ENCODE measurements around the gene FOLR1. TPM values are rescaled to one million over a fixed set of nuclear protein-coding genes. Genes with fewer than 3 reads are reported as not detected.

FOLR1 gene
- total and polyA plus RNA-seq, 9 of the 15 experiments (the other 6 are each of a cell fraction or from before 2014, with no cell fraction given), result 0.22 to 2.3 (median 1.0) TPM

DNA sequence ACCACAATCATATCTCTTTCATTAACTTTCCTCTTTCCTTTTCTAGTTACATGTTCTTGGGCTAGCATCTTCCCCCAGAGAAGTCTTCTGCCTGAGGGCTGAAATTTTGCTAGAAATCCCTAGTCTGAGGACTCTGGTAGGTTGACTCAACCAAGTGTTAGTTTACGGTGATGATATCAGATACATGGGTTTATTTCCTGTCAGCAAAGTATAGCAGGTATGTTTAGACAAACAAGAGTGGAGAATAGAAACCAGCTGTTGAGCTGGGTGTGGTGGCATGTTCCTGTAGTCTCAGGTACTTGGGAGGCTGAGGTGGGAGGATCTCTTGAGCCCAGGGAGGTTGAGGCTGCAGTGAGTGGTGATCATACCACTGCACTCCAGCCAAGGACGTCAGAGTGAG, 11.2 kb downstream of the FOLR1 start (continued):
- TF ChIP-seq, protein P1, sequence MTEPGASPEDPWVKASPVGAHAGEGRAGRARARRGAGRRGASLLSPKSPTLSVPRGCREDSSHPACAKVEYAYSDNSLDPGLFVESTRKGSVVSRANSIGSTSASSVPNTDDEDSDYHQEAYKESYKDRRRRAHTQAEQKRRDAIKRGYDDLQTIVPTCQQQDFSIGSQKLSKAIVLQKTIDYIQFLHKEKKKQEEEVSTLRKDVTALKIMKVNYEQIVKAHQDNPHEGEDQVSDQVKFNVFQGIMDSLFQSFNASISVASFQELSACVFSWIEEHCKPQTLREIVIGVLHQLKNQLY (CRISPR knock-in tag; conservative IDR thresholded peaks at IDR 0.05), result no peak
- TF ChIP-seq RBFOX2 (IDR thresholded peaks at IDR 0.05; ENCODE audit: low read depth, low read length) (no peak), FUS (optimal IDR thresholded peaks at IDR 0.05; ENCODE audit: low read depth, low read length) (no peak), BHLHE40 (IDR thresholded peaks at IDR 0.05; ENCODE audit: low read length) (no peak), KLF16 (IDR thresholded peaks at IDR 0.05) (no peak), ETS2 (tag; IDR thresholded peaks at IDR 0.05; ENCODE audit: borderline replicate concordance, poor library complexity, severe bottlenecking) (no peak)

GRCh38 chr11:72204886-72205285, 12.9 kb downstream of the FOLR1 start:
- FAIRE-seq (no peak), DNase-seq (ENCODE audit: extremely low read depth in 1 of 4, low spot score in 3 of 4) (no peak), ATAC-seq (no peak)
- no peaks in the 10 kb centered on the region; a peak in 1 of 5 replicates for H3K4me1 ChIP-seq (replicated peaks in 1 of 2; ENCODE audit: control insufficient read depth in 2 of 2, insufficient read depth in 2 of 2, low read length in 2 of 2)
- H3K27me3 ChIP-seq (ENCODE audit: control insufficient read depth in 2 of 2, insufficient read depth in 2 of 2, low read length in 2 of 2), result no peaks in the 10 kb centered on the region
- no peak overlapping the region for H3K4me3 ChIP-seq
- intact Hi-C loops (cut with micrococcal nuclease), result no loop called here
- ChIA-PET CTCF (ENCODE audit: low intra/inter-chr PET ratio) (no interaction called here), POLR2A (no interaction called here)
- H3K36me3 ChIP-seq (ENCODE audit: control insufficient read depth, insufficient read depth, low read length), result no peaks in the 10 kb centered on the region
- no peak overlapping the region for H2AFZ ChIP-seq (ENCODE audit: low read depth, low read length)
- no peaks in the 10 kb centered on the region for H4K20me1 ChIP-seq (replicated peaks; ENCODE audit: control insufficient read depth, insufficient read depth, low read length)
- H3K9ac ChIP-seq (ENCODE audit: insufficient read depth in 1 of 2, low read depth in 2 of 2, low read length in 2 of 2), result no peak overlapping the region
- H3K27ac ChIP-seq (ENCODE audit: extremely low read depth, low read depth, low read length), result no peak overlapping the region
- H3K9me3 ChIP-seq (replicated peaks; ENCODE audit: control insufficient read depth, insufficient read depth, low read depth, low read length), result peaks cover 3% of the 10 kb centered on the region
- BruUV-seq (replicated peaks), result no TSS peak
- H3K9me1 ChIP-seq (ENCODE audit: control insufficient read depth, insufficient read depth, low read length), result no peaks in the 10 kb centered on the region
- in situ Hi-C loops (cut with MboI), result no loop called here
- no peaks in the 10 kb centered on the region for H3K79me2 ChIP-seq (ENCODE audit: control insufficient read depth, insufficient read depth, low read length)
- no peak overlapping the region for H3K4me2 ChIP-seq (ENCODE audit: insufficient read depth, low read length)
- TF ChIP-seq ZNF655 (CRISPR knock-in tag; IDR thresholded peaks at IDR 0.05), result no peak
- no peak for TF ChIP-seq TCF7 (IDR thresholded peaks at IDR 0.05; ENCODE audit: borderline replicate concordance)
- peak; percentile 61 for TF ChIP-seq ZNF316 (IDR thresholded peaks at IDR 0.05)
- TF ChIP-seq MCM5 (IDR thresholded peaks at IDR 0.05; ENCODE audit: low read depth), result no peak
- no peak for TF ChIP-seq IFI16 (CRISPR knock-in tag; IDR thresholded peaks at IDR 0.05)
- no peak for TF ChIP-seq TEAD4 (IDR thresholded peaks at IDR 0.05; ENCODE audit: low read length)
- no peak for TF ChIP-seq TEAD4 (CRISPR knock-in tag; IDR thresholded peaks at IDR 0.05; ENCODE audit: borderline replicate concordance)
- no peak for TF ChIP-seq CHD1 (IDR thresholded peaks at IDR 0.05; ENCODE audit: low read length)
- no peak for TF ChIP-seq PRMT5 (CRISPR knock-in tag; IDR thresholded peaks at IDR 0.05)
- TF ChIP-seq ZNF23 (CRISPR knock-in tag; IDR thresholded peaks at IDR 0.05), result no peak
- TF ChIP-seq POLR2AphosphoS2 (IDR thresholded peaks at IDR 0.05; ENCODE audit: low read length), result no peak
- 0 out of 2 replicates have a peak, but pooled peaks have one; percentile 10 for TF ChIP-seq NFE2 (IDR thresholded peaks at IDR 0.05; ENCODE audit: low read depth)
- no peak for TF ChIP-seq PHF8 (IDR thresholded peaks at IDR 0.05; ENCODE audit: borderline replicate concordance, low read length)
- TF ChIP-seq ZNF77 (CRISPR knock-in tag; IDR thresholded peaks at IDR 0.05), result no peak
- TF ChIP-seq SUPT5H (IDR thresholded peaks at IDR 0.05), result no peak
- TF ChIP-seq ZNF217 (CRISPR knock-in tag; IDR thresholded peaks at IDR 0.05), result no peak
- no peak for TF ChIP-seq STAT5B (CRISPR knock-in tag; IDR thresholded peaks at IDR 0.05)
- TF ChIP-seq RNF2 (IDR thresholded peaks at IDR 0.05), result no peak
- TF ChIP-seq ZNF707 (CRISPR knock-in tag; conservative IDR thresholded peaks at IDR 0.05), result no peak
- TF ChIP-seq MED1 (CRISPR knock-in tag; IDR thresholded peaks at IDR 0.05; ENCODE audit: borderline replicate concordance), result no peak
- TF ChIP-seq C11orf30 (IDR thresholded peaks at IDR 0.05; ENCODE audit: low read depth), result peak; percentile 28; the same call in 1 of the 2 replicates

Measured in K562 (cell line).